Fibroblast of mammary gland (primary cell): Measurements from ENCODE around the gene LRP2.

Experiments used
- DNase-seq: peaks from one replicate; pipeline ENCODE4 v3.0.0-alpha.2; 2010; ENCODE audit warnings: low read depth
- H3K4me3 ChIP-seq: 2 replicates; pipeline ENCODE4 v1.5.1; 2011; ENCODE audit warnings: low read depth, mild to moderate bottlenecking, low read length, moderate library complexity; ENCODE audit not compliant: control insufficient read depth
- TF ChIP-seq, protein P1 (sequence below): conservative IDR thresholded peaks from 2 replicates; pipeline ENCODE4 v1.5.1; 2011; ENCODE audit warnings: low read depth, low read length, inconsistent platforms; ENCODE audit not compliant: control insufficient read depth, insufficient read depth

The LRP2 gene

DNA sequence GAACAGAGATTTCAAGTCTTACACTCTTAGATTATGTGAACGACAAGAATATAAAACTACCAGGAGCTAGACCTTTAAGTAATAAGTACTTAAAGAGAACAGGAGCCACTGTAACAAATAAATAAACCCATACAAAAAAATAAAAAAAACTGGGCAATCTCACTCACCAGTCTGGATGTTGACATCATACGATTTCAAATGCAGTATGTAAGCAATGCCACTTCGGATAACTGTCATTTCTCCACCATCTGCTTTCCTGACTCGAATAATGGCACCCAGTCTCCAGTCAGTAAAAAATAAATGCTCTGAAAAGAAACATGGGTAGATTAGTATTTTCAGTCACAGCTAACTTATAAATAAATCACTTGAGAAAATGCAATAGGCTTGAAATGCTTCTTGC is 115.1 kb downstream of the LRP2 start:
- TF ChIP-seq, protein P1, sequence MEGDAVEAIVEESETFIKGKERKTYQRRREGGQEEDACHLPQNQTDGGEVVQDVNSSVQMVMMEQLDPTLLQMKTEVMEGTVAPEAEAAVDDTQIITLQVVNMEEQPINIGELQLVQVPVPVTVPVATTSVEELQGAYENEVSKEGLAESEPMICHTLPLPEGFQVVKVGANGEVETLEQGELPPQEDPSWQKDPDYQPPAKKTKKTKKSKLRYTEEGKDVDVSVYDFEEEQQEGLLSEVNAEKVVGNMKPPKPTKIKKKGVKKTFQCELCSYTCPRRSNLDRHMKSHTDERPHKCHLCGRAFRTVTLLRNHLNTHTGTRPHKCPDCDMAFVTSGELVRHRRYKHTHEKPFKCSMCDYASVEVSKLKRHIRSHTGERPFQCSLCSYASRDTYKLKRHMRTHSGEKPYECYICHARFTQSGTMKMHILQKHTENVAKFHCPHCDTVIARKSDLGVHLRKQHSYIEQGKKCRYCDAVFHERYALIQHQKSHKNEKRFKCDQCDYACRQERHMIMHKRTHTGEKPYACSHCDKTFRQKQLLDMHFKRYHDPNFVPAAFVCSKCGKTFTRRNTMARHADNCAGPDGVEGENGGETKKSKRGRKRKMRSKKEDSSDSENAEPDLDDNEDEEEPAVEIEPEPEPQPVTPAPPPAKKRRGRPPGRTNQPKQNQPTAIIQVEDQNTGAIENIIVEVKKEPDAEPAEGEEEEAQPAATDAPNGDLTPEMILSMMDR, result no peak
- no peak overlapping the region for H3K4me3 ChIP-seq
- DNase-seq, result no peak

DNA sequence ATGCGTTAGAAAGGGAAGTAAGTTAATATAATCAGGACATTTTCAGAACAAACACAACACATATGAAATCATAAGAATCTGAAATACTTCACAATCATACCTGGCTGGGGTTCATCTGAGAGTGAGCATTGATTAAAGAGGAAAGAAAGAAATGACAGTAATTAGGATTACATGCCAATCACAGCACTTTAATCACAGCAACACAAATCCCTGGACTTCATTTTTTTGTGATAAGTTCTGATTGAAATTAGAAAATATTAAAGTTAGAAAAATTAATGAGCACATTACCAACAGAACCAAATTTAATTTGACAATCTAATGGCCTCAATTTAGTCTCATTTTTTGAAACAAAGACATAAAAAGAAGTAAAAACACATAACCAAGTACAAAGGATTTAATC is 121.9 kb downstream of the LRP2 start:
- H3K4me3 ChIP-seq, result no peak overlapping the region
- TF ChIP-seq, protein P1, result no peak
- no peak for DNase-seq

DNA sequence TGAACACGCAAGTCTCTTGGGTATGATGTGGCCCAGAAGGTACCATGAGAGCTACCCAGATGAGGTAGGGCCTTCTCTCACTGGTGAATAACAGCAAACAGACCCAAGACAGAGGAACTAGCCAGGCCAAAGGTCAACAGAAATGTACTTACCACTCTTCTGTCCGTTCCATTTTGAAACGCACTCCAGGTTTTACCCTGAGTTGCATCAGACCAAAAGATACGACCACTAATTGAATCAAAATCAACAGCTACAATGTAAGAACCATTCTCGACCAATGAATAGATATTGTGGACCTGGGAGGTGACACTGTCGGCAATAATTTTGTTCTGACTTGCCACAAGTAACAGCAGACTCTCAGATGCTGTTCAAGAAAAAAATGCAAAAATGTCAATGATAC is 124.4 kb downstream of the LRP2 start:
- no peak for DNase-seq
- TF ChIP-seq, protein P1, result no peak
- no peak overlapping the region for H3K4me3 ChIP-seq

DNA sequence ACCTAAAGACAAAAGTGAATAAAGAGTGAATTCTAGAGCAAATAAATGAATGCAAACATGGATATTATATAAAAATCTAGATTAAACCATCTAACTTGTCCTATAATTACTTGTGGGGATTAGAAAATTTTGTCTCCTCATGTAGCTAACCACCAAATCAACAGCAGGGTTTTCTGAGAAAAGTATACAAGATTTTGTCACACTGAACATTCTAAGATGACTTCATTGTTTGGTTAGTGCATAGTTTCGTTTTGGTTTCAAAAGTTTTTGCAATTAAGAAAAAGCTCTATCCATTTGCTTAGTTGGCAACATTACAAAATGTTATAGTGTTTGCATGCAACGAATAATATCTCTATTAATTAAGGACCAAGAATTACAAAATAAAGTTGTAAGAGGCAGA is 125.0 kb downstream of the LRP2 start:
- no peak overlapping the region for H3K4me3 ChIP-seq
- TF ChIP-seq, protein P1, result no peak
- DNase-seq, result no peak

DNA sequence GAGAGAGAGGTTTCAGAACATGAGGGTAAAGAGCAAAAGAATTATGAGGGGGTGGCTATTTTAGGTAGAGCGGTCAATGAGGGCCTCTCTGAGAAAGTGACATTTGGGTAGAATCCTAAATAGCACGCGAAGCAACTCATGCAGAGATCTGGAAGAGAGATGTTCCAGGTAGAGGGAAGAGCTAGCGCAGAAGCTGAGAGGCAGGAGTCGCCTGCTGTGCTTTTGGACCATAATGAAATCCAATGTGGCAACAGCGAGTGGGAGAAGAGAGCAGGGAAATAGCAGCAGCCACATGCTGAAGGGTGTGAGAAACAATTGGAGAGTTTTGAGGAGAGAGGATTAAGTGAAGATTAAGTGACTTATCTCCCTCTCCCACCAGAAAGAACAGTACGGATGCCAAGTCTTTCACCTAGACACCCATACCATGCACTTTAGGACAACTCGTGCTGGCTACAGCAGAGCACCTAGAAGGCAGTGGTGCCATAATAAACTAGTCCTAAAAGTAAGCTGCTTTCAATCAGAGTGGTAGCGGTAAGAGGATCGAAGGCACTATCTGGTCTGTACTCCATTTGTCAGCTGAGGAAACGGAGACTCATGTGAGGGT is 129.7 kb downstream of the LRP2 start:
- TF ChIP-seq, protein P1, result no peak
- no peak for DNase-seq
- H3K4me3 ChIP-seq, result no peak overlapping the region

DNA sequence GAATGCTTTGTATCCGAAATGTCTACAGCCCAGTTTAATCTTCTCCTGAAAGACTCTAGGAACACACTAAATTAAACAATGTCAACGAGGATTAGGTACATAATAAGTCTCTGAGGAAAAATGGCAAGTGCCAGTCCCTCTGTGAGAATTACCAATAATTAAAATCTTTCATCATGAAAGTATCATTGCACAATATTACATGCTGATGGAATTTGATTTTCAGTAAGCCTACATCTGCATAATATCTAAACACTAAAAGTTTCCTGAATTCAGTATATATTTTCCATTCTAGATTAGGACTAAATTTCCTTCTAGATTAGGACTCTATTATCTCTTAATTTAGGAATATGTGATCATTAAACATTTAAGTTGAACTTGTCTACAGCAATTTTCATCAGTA is 132.1 kb downstream of the LRP2 start:
- TF ChIP-seq, protein P1, result no peak
- no peak for DNase-seq

DNA sequence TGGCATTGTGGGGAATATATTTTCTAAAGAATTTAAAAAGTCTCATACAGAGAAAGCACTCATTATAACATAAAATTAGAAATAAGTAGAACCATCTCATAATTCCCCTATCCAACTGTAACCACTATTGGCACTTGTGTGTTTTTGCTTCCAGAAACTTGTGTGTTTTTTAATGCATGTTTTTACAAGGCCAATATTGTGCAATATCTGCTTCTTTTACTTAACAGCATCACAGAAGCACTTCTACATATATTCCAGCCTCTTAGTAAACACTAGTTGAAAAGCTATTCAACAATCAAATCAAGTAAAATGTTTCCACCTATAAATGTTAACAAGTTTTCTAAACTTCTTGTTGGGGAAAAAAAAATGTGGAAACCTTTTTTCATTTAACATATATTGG is 132.7 kb downstream of the LRP2 start:
- TF ChIP-seq, protein P1, result no peak
- DNase-seq, result no peak
- H3K4me3 ChIP-seq, result no peak overlapping the region

More for the DNA sequence above, 132.1 kb downstream of the LRP2 start:
- H3K4me3 ChIP-seq, result no peak overlapping the region
